CD4-positive, alpha-beta T cell treated with Interferon gamma for 1 hour (primary cell): ENCODE data around the gene BAIAP2L2.
"Not testable (repeated sequence)": the region's sequence is repeated elsewhere in the genome, so short reads cannot be mapped to it uniquely, and the experiment has no call there.

Experiments
- DNase-seq: peaks from one replicate; pipeline ENCODE4 v3.0.0-alpha.2; 2020

Gene BAIAP2L2, protein sequence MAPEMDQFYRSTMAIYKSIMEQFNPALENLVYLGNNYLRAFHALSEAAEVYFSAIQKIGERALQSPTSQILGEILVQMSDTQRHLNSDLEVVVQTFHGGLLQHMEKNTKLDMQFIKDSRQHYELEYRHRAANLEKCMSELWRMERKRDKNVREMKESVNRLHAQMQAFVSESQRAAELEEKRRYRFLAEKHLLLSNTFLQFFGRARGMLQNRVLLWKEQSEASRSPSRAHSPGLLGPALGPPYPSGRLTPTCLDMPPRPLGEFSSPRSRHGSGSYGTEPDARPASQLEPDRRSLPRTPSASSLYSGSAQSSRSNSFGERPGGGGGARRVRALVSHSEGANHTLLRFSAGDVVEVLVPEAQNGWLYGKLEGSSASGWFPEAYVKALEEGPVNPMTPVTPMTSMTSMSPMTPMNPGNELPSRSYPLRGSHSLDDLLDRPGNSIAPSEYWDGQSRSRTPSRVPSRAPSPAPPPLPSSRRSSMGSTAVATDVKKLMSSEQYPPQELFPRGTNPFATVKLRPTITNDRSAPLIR

GRCh38 chr22:38110008-38110862 is at the start of gene BAIAP2L2:
Gene BAIAP2L2, minus strand, starts transcription at chr22:38110684. Its CDS starts 159 bp downstream, at chr22:38110525.
- DNase-seq, result no peak

DNA sequence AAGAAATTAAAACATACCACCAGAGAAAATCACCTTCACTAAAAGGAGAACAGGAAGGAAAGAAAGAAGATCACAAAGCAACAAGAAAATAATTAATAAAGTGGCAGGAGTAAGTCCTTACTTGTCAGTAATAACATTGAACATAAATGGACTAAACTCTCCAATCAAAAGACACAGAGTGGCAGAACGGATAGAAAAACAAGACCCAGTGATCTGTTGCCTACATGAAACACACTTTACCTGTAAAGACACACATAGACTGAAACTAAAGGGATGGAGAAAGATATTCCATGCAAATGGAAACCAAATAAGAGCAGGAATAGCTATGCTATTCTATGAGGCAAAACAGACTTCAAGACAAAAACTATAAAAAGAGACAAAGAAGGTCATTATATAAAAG is 45.2 kb upstream of the BAIAP2L2 start:
- no peak for DNase-seq

- DNase-seq, result not testable (repeated sequence)
These were observed 44.1 kb upstream of the BAIAP2L2 start for GRCh38 chr22:38154563-38154915.

DNA sequence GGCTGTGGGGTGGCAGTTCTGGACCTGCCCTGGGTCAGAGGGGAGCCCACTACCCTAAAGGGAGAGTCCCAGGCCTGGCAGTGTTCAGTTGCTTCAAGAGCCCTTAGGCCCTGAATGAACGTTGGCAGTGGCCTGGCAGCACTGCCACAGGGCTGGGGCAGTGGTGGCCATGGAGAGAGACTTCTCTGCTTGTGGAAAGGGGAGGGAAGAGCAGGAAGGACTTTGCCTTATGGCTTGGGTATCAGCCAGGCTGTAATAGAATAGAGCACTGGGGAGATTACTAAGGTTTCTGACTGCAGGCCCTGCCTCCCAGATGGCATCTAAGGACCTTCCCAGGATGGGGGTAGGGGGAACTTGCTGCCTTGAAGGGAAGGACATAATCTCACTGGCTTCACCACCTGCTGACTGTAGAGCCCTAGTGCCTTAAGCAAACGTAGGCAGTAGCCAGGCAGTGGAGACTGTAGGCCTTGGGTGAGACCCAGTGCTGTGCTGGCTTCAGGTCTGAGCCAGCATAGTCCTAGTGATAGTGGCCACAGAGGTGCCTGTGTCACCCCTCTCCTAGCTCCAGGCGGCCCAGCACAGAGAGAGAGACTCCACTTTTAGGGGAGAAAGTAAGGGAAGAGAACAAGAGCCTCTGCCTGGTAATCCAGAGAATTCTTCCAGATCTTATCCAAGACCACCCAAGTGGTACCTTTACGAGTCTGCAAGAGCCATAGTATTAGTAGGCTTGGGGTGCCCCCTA is 43.5 kb upstream of the BAIAP2L2 start:
- DNase-seq, result no peak

DNA sequence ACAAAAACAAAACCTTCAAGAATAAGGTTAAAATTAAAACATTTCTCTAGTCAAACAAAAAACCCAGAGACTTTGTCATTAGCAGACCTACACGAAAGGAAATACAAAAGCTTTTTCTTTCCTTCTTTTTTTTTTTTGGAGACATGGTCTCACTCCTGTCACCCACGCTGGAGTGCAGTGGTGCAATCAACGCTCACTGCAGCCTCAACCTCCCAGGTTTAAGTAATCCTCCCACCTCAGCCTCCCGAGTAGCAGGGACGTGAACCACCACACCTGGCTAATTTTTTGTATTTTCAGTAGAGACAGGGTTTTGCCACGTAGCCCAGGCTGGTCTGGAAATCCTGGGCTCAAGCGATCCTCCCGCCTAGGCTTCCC is 40.6 kb upstream of the BAIAP2L2 start:
- DNase-seq, result no peak

- DNase-seq, result no peak
These were observed 37.8 kb upstream of the BAIAP2L2 start for GRCh38 chr22:38148245-38148644.

DNA sequence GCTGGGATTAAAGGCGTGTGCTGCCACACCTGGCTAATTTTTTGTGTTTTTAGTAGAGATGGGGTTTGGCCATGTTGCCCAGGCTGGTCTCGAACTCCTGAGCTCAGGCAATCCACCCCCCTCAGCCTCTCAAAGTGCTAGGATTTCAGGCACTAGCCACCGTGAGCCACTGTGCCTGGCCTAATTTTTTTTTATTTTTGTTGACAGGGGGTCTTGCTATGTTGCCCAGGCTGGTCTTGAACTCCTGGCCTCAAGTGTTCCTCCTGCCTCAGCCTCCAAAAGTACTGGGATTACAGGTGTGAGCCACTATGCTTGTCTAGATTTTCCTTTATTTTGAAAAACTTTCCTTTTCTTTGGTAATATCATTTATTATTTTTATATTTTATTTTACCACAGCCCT is 35.7 kb upstream of the BAIAP2L2 start:
- not testable (repeated sequence) for DNase-seq

DNA sequence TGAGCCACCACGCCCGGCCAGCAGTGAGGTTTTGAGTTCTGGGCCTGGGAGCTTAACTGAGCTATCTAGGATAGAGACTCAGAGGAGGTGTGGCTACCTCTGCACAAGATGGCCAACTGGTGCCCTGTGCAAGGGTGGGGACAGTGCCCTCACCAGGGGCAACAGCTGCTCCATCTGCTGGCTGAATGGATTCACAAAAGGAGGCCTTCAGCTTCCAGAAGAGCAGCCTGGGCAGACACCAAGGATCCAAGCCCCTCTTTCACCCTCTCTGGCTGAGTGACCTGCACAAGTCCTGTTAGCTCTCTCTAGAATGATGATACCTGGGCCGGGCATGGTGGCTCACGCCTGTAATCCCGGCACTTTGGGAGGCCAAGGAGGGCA is 33.5 kb upstream of the BAIAP2L2 start:
- DNase-seq, result no peak

DNA sequence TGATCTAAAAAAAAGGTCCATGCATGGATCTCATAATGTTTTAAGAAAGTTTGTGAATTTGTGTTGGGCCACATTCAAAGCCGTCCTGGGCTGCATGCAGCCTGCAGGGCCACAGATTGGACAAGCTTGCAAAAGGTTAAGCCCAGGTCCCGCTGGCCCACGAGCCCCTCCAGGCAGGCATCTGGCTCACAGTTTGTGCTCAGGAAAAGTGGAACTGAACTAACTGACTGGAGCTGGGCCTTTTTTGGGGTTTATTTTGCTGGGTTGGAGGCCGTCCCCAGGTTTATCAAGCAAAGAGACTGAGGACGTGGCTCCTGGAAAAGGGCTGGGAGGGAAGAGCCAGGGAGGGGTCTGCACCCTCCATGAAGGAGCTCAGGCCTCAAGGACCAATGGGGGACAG is 32.1 kb upstream of the BAIAP2L2 start:
- no peak for DNase-seq

GRCh38 chr22:38141217-38141973 is 30.9 kb upstream of the BAIAP2L2 start:
- no peak for DNase-seq

DNA sequence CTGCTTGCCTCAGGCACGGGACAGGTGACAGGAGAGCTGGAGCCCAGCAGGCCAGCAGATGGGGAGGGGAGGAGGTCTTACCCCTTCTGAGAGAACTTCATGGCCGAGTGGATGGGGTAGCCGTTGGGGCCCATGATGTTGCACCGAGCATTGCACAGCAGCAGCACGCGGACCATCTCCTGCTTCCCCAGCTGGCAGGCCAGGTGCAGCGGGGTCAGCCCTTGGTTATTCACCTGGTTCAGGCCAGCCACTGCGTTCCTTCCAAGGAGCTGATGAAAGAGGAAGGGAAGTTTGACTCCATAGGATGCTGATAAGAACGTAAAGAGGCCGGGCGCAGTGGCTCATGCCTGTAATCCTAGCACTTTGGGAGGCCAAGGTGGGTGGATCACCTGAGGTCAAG is 29.4 kb upstream of the BAIAP2L2 start:
- no peak for DNase-seq

- no peak for DNase-seq
These were observed 28.5 kb upstream of the BAIAP2L2 start for GRCh38 chr22:38138961-38139360.

GRCh38 chr22:38137876-38138687 is 27.6 kb upstream of the BAIAP2L2 start:
- DNase-seq, result no peak

DNA sequence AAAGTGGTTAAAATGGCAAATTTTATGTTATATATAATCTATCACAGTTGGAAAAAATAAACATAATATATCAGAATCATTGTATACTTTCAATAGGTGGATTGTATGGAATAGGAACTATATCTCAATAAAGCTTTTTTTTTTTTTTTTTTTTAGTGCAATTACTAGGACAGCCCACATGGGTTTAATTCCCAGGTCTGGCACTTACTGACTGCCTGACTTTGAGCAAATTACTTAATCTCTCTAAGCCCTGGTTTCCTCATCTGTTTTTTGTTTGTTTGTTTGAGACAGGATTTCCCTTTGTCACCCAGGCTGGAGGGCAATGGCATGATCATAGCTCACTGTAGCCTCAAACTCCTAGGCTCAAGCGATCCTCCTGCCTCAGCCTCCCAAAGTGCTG is 26.1 kb upstream of the BAIAP2L2 start:
- no peak for DNase-seq

DNA sequence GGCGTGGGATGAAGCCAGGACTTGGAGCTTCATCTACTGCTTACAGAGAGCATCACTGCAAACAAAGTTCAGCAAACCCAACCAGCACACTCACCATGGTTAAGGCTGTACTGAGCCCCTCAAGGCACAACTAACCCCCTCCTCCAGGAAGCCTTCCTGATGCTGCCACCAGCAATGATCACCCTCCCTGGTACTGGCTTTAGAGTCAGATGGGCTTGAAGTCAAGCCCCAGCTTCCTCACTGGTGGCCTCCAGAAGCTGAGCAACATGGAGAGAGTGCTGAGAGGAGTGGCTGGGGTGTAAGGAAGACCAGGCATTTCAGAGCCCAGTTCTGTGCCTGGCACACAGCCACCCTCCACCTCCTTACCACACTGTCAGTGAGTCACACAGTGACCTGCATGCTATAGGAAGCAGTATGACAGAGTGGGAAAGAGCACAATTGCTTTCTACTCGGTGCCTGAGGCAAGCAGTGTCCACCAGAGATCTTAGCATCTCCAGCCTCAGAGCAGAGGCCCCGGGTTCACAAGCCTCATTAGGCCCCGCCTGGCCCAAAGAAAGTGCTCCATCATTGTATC is 24.7 kb upstream of the BAIAP2L2 start:
- DNase-seq, result no peak

- DNase-seq, result no peak
These were observed 22.8 kb upstream of the BAIAP2L2 start for GRCh38 chr22:38133331-38133730.

GRCh38 chr22:38132794-38133193 is 22.3 kb upstream of the BAIAP2L2 start:
- DNase-seq, result no peak

DNA sequence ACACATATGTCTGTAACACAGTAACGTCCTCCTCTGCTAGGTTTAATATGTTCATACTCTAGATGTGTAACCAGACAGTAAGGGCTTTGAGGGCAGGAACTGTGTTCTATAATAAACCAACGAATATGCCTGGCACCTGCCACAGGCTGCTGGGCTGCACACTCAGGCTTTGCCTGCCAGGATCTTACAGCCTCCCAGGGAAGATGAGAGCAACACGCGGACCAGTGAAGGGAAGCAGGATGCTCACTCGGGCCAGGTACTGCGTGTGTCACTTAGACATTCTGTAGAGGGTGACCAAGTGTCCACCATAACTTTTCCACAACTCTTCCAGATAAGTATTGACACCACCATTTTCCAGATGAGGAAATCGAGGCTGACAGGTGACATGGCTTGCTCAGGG is 21.7 kb upstream of the BAIAP2L2 start:
- no peak for DNase-seq

GRCh38 chr22:38131399-38131798 is 20.9 kb upstream of the BAIAP2L2 start:
- DNase-seq, result no peak

GRCh38 chr22:38129856-38130255 is 19.4 kb upstream of the BAIAP2L2 start:
- DNase-seq, result no peak

- no peak for DNase-seq
These were observed 18.5 kb upstream of the BAIAP2L2 start for GRCh38 chr22:38129021-38129420.
